HS-5 (cell line): Measurements from ENCODE around the gene CELF2.

Experiments used
- DNase-seq: peaks from one replicate; pipeline ENCODE4 v3.0.0-alpha.2; 2012; ENCODE audit warnings: low read depth

Gene CELF2

GRCh38 chr10:11274452-11274851 is 256.8 kb downstream of the CELF2 start:
- DNase-seq: no peak

- no peak for DNase-seq
Measured at GRCh38 chr10:11275651-11276050, 258.0 kb downstream of the CELF2 start.

- DNase-seq: no peak
Measured at GRCh38 chr10:11276449-11276990, 258.8 kb downstream of the CELF2 start.

GRCh38 chr10:11279314-11279713 is 261.6 kb downstream of the CELF2 start:
- DNase-seq: no peak

- no peak for DNase-seq
Measured at GRCh38 chr10:11280187-11280932, 262.7 kb downstream of the CELF2 start.

GRCh38 chr10:11282156-11282555 is 264.5 kb downstream of the CELF2 start:
- DNase-seq: no peak

- DNase-seq: no peak
Measured at GRCh38 chr10:11282661-11283060, 265.0 kb downstream of the CELF2 start.

GRCh38 chr10:11284291-11285085 is 266.8 kb downstream of the CELF2 start:
- no peak for DNase-seq

GRCh38 chr10:11285171-11285570 is 267.5 kb downstream of the CELF2 start:
- DNase-seq: no peak

GRCh38 chr10:11286261-11286852 is 268.7 kb downstream of the CELF2 start:
- DNase-seq: no peak

- DNase-seq: no peak
Measured at GRCh38 chr10:11288302-11288701, 270.6 kb downstream of the CELF2 start.

GRCh38 chr10:11290156-11290890 is 272.7 kb downstream of the CELF2 start:
- DNase-seq: no peak

- no peak for DNase-seq
Measured at GRCh38 chr10:11292576-11293302, 275.1 kb downstream of the CELF2 start.

- no peak for DNase-seq
Measured at GRCh38 chr10:11293332-11293731, 275.7 kb downstream of the CELF2 start.

- DNase-seq: no peak
Measured at GRCh38 chr10:11294831-11295450, 277.3 kb downstream of the CELF2 start.

GRCh38 chr10:11295492-11295891 is 277.8 kb downstream of the CELF2 start:
- no peak for DNase-seq

GRCh38 chr10:11297136-11297535 is 279.5 kb downstream of the CELF2 start:
- no peak for DNase-seq

- no peak for DNase-seq
Measured at GRCh38 chr10:11298116-11298515, 280.4 kb downstream of the CELF2 start.

GRCh38 chr10:11299125-11299524 is 281.5 kb downstream of the CELF2 start:
- DNase-seq: no peak

GRCh38 chr10:11300026-11300425 is 282.4 kb downstream of the CELF2 start:
- DNase-seq: no peak

GRCh38 chr10:11300563-11300962 is 282.9 kb downstream of the CELF2 start:
- DNase-seq: no peak
